Measurements from ENCODE around the gene ANKRD34B.

Gene ANKRD34B

DNA sequence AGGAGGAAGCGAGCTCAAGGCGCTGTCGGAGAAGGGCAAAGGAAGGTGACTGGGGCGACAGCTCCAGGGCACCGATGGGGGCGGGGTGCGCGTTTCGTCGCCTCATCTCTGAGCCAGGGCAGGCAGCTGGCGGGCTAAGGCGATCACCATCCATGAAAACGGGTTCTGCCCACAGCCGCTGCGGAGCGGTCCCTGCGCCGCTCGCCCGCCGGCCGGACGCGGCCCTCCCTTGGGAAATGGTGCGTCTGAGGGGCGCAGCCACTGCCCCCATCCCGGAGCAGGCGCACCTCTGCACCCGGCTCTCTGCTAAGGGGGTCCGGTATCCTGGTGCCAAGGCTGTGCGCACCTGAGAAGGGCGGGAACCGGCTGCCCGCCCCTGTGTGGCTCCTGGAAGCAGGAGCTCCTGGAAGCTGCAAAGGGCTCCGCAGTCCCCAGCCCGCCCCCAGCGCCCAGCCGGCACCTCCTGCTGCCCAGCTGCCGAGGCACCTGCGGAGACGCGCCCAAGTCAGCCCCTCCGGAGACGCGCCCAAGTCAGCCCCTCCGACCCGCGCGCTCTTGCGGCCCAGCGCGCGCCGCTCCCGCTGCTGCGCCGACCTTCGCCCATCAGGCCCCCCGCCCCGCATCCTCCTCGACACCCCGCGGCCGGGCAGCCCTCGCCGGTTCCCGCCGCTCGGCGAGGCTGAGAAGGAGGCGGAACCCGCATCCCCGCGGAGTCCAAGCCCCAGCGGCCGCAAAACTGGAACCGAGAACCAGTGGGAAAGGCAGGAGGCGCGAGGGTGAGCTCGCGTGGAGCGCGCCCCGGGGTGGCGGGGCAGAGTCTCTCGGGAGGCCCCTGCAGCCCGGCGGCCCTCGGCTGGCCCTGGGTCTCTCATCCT, 757 bp downstream of the ANKRD34B start:
- no peak for DNase-seq

DNA sequence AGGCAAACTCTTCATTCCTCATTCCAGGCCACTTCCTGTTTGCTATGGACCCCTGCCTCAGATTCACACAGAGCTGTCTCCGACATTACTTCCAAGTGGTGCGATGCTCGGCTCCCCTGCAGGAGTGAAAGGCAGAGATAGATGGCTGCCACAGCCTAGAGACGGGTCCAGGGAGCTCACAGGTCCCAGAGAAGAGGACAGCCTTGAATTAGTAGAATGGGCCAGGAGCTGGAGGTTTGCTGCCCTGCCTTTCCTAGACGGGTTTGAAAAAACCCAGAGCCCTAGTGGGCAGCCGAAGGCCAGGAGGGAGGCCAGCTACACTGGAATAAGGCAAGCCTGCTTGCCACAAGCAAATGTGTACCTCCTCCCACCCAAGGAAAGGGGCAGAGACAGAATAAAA, 1.8 kb downstream of the ANKRD34B start:
- no peak for DNase-seq

DNA sequence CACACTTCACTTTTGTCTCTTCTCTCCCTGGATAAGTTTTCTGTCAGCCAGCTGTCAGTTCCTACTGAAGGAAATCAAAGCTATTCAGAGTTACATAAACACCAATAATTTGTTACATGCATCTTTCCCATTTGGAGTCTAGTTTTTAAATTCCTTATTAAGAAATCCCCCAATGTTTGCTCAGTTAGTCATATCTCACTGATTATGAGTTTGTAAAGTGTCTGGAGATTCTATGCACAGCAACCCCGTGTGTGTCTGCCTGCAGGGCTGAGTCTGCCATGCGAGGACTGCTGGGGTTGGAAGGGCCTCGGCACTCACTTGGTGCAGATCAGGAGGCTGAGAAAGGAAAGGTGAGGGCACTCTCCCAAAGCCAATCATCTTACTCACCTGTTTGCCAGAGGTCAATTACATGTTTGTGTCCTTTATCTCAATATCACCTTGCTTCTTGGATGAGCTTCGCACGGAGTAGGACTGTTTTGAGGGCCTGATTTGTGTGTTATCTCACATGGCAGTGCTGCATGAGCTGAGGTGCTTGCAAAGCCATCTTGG, 3.3 kb downstream of the ANKRD34B start:
- DNase-seq: no peak

DNA sequence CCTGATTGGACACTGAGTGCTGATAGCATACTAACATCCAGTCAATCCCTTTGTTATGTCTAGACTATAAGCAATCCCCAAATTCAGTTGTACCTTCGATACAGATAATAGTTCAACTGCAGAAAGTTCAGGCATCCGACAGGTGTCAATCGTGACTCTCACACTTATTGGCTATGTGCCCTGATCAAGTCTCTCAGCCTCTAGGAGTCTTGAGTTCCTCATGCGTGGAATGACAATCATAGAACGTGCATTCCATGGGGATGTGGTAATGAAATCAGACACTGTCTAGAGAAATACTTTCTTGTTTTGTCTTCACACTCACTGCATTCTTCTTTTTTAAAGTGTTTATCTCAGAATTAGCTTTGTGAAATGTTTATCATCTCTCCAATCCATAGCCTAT, 4.8 kb downstream of the ANKRD34B start:
- DNase-seq: no peak

DNA sequence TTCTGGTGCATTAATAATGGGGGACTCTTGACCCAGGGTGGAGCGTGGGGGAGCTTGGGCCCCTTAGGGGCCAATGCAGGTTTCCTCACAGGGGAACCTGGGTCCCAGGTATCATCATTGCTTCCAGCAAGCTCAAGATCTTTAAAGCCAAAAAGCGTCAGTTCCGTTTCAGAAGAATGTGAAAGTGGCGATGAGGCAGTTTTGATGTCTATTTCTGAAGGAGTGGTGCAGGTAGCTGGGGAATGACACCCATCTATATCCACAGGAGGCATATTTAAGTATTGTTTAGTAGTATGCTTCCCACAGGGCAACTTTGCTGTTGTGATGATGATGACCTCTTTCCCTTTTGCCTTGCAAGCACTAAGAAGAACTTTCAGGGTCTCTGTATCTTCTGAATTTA, 10.8 kb downstream of the ANKRD34B start:
- DNase-seq: no peak

DNA sequence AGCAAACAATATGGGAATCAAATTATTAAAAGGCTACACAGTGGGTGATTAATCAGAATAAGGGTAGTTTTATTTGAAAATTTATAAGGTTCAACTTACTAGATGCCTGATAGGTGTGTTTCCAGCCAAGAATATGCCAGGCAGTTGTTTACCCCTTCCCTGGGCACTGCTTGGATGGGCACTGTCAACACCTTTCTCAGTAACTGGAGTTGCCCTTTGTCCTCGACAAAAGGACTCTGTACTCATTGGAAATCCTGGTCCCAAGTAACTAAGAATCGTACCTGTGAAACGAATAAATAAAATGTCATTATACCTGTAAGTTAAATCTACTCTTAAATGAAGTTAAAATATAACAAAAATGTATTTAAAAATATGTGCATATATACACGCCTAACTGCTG, 15.0 kb downstream of the ANKRD34B start:
- DNase-seq: no peak

DNA sequence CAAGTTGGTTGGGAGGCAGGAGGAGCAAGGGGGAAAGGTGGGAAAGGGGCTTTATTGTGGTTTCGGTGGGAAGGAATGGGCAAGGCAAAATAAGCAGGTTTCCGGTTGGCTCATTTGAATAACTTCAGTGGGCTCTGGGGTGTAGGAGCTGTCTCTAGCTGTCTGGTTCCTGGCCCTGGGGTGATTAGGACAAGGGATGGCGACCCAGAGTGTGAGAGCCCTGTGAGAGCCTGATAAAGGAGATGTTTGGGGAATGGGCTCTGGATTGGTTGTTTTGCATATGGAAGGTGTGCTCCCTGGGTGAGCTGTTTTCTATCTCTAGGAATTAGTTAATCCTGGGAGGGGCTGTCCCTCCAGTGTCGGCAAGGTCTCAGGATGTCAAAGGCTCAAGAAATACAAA, 15.4 kb downstream of the ANKRD34B start:
- DNase-seq: no peak

DNA sequence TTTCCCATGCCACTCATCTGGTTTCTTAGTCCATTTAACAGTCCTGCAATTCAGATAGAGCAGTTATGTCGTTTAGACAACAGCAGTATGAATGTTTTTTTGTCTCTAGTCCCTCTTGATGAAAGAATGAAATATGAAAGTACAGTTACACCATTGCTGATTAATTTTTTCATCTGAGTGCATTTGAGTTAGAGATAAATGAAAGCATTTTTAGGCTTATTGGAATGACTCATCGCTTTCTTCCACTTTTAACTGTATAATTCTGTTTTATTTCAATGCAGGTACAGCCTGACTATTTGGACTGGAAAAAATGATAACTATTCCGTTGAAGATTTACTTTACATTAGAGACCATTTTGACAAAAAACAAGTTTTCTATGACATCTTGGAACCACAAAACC, 28.7 kb downstream of the ANKRD34B start:
- DNase-seq: no peak

DNA sequence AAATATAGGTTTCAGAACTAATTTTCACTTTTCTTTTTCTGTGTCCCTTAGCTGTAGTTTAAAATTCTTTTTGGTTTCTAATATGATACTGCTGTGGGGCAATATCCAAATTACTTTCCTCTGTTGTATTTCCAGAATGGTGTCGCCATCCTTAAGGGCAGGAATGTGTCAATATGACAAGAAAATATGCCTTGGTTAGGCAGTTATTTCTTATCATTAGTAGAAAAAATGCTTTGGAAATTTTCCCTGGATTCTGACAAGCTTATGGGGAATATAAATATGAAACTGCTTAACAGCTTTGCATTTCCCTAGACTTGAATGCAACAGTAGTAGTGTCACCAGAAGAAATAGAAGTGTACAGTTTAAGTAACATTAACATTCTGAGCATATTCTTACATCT, 29.4 kb downstream of the ANKRD34B start:
- DNase-seq: peak; percentile 3

DNA sequence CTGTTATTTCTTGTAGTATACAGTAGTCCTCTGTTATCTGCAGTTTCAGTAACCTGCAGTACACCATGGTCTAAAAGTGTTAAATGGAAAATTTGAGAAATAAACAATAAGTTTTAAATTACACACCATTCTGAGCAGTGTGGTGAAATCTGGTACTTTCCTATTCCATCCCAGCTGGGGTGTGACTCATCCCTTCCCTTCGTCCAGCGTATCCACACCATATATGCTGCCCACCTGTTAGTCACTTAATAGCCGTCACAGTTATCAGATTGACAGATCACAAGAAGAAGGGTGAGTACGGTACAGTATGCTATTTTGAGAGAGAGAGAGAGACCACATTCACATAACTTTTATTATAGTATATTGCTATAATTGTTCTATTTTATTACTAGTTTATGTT, 53.3 kb downstream of the ANKRD34B start:
- peak; percentile 36 for DNase-seq

DNA sequence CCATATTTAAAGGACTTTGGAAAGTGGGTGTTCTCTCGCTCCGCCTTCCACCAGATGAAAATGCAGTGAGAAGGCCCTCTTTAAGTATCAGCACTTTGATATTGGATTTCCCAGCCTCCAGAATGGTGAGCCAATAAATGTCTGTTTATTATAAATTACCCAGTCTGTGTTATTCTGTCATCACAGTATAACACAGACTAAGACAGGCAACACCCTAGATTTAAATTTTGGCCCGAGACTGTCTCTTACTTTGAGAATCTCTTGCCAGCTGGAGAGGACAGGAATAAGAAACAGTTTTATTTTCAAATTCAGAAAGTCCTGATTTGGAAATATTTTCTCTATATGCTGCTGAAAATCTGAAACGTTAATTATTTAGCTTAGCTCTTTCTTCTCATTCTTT, 60.7 kb downstream of the ANKRD34B start:
- DNase-seq: no peak

DNA sequence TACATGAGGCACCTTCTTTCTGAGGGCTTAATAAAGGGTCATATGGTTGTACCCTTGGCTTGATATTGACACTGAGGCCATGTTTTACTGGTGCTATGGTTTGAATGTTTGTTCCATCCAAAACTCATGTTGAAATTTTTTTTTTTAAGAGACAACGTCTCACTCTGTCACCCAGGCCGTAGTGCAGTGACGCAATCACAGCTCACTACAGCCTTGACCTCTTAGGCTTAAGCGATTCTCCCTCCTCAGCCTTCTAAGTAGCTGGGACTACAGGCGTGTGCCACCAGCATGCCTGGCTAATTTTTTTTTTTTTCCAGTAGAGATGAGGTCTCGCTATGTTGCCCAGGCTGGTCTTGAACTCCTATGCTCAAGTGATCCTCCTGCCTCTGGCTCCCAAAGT, 61.2 kb downstream of the ANKRD34B start:
- no peak for DNase-seq

DNA sequence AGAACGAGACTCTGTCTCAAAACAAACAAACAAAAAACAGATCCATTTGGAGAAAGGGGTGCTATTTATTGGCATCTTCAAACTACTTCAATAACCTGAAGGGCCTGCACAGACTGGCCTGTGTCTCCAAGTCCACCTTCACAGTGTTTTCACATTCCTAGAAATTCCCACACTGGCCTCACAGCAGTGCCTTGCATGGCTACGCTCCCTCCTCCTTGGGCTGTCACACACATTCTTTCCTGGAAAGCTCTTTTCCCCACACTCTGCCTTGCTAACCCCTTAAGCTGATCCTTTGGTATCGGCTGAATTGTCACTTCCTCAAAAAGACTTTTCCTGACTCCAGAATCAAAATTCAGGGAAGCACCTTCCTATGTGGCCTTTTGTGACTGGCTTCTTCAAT, 62.4 kb downstream of the ANKRD34B start:
- no peak for DNase-seq

Data from inflammatory macrophage treated with lipopolysaccharide for 4 hours (primary cell).